Measurements from ENCODE around the gene KRT33B.

- TF ChIP-seq CTCF (IDR thresholded peaks at IDR 0.05): no peak
- TF ChIP-seq POLR2A (IDR thresholded peaks at IDR 0.05): no peak
- no peak for TF ChIP-seq POLR2AphosphoS5 (IDR thresholded peaks at IDR 0.05)
- TF ChIP-seq EP300 (IDR thresholded peaks at IDR 0.05): no peak
These were observed 37.6 kb upstream of the KRT33B start for GRCh38 chr17:41407226-41407625.
